Eye (tissue), 1 donor: Measurements from ENCODE around the gene WBP11.
A peak's percentile ranks its signal among the peaks of the same experiment; 100 is the strongest.
"Not testable (repeated sequence)": the region's sequence is repeated elsewhere in the genome, so short reads cannot be mapped to it uniquely, and the experiment has no call there.

Experiments
- DNase-seq: peaks from one replicate; pipeline ENCODE4 v3.0.0-alpha.2; 2015

WBP11 gene

GRCh38 chr12:14770496-14771461 lies 32.5 kb downstream of the WBP11 start:
- DNase-seq = peak; percentile 98

- DNase-seq = peak; percentile 93
Observed at GRCh38 chr12:14769969-14770495, 33.2 kb downstream of the WBP11 start.

DNA sequence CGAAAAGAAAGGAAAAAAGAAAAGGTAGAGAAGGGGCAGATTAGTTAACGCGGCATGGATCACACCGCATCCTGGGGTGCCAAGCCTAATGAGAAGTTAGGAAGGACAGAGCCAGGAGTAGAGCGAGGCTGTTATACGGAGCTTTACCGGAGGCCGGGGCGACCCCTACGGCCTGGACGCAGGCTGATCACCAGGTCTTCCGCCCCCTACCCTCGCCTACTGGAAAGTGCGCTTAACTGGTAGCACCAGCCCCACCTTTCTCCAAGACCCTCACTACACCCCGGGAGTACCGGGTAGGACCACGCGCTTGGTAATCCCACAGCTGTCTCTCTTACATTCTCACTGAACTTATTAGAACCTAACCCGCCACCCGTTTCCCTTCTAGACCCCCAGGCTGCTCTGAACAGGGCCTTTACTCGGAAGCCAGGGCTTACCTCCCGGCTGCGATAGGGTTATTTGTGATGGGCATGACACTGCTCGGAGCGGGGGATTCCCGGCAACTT lies 33.8 kb downstream of the WBP11 start:
- DNase-seq = no peak

- DNase-seq = peak; percentile 24
Observed at GRCh38 chr12:14768823-14769405, 34.4 kb downstream of the WBP11 start.

- DNase-seq = no peak
Observed at GRCh38 chr12:14767617-14768016, 35.7 kb downstream of the WBP11 start.

- no peak for DNase-seq
Observed at GRCh38 chr12:14766649-14767215, 36.5 kb downstream of the WBP11 start.

- DNase-seq = not testable (repeated sequence)
Observed at GRCh38 chr12:14766020-14766419, 37.3 kb downstream of the WBP11 start.

DNA sequence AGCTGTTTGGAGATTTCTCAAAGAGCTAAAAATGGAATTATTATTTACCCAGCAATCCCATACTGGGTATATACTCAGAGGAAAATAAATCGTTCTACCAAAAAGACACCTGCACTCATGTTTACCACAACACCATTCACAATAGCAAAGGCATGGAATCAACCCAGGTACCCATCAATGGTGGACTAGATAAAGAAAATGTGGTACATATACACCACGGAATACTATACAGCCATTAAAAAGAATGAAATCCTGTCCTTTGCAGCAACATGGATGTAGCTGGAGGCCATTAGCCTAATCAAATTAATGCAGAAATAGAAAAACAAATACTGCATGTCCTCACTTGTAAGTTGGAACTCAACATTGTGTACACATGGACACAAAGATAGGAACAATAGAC lies 37.9 kb downstream of the WBP11 start:
- no peak for DNase-seq

DNA sequence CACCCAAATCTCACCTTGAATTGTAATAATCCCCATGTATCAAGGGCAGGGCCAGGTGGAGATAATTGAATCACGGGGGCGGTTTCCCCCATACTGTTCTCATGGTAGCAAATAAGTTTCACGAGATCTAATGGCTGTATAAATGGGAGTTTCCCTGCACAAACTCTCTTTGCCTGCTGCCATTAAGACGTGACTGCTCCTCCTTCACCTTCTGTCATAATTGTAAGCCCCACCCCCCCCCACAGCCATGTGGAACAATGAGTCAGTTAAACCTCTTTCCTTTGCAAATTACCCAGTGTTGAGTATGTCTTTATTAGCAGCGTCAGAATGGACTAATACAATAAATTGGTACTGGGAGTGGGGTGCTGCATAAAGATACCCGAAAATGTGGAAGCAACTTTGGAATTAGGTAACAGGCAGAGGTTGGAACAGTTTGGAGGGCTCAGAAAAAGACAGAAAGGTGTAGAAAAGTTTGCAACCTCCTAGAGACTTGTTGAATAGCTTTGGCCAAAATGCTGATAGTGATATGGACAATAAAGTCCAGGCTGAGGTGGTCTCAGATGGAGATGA lies 43.5 kb downstream of the WBP11 start:
- not testable (repeated sequence) for DNase-seq

- peak; percentile 20 for DNase-seq
Observed at GRCh38 chr12:14756334-14757143, 46.7 kb downstream of the WBP11 start.

DNA sequence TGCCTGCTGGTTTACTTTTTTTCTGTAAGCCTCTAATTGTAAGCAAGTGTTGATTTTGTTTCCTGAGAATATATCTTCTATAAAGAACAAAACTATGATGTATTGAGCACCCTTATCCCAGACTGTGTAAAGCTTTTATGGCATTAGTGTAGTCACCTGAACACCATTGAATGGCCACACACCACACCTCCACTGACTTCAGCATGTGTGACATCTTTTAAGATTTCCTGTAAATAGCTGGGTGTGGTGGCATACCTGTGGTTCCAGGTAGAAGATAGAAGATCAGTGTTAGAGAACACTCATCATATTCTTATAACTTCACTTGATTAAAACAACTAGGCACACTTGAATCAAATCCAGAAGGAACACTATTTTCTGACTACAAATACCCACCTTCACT lies 51.3 kb downstream of the WBP11 start:
- DNase-seq = no peak

DNA sequence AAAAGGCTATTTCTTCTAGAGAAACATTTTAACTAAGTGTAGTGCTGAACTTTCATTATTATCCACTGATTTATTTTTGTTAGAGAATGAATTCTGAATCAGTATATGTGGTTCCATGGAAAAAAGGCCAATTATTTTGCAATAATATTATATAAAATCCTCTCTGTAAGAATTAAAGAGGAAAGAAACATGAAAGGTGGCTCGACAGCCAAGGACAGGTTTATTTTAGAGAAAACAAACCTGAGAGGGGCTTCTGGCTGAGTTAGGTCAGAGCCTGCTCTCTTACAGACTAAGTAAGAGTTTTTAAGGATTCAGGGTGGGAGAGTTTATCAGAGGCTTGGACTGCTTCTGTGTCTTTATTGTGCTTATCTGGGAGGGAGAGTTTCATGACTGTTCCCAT lies 60.2 kb downstream of the WBP11 start:
- DNase-seq = no peak

DNA sequence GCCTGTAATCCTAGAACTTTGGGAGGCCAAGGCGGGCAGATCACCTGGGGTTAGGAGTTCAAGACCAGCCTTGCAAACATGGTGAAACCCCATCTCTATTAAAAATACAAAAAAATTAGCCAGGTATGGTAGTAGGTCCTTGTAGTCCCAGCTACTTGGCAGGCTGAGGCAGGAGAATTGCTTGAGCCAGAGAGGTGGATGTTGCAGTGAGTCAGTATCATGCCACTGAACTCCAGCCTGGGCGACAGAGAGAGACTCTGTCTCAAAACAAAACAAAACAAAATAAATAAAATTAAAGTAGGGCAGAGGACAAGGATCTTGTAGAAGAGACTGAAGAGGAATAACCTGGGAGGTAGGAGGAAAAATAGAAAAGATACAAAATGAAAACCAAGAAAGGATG lies 61.3 kb downstream of the WBP11 start:
- DNase-seq = no peak

DNA sequence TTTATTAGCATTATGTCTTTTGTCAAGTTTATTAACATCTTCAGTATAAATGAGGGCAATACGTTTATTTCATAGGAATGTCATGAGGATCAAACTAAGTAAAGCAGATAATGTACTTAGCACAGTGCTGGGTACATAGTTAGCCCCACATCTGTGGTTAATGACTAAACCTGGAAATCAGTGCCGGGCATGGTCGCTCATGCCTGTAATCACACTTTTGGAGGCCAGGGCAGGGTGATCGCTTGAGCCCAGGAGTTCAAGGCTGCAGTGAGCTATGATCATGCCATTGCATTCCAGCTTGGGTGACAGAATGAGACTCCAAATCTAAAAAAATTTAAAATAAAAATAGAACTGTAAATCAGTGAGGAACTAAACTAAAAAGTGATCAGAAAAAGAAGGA lies 62.1 kb downstream of the WBP11 start:
- no peak for DNase-seq

DNA sequence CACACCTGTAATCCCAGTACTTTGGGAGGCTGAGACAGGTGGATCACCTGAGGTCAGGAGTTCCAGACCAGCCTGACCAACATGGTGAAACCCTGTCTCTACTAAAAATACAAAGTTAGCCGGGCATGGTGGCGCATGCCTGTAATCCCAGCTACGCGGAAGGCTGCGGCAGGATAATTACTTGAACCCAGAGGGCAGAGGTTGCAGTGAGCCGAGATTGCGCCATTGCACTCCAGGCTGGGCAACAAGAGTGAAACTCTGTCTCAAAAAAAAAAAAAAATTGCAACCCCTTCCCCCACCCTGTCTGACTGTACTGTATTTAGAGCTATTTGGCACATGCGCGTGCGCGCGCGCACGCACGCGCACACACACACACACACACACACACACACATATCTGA lies 66.8 kb downstream of the WBP11 start:
- not testable (repeated sequence) for DNase-seq
